Measurements from ENCODE around the gene TIMM17B. TPM values are rescaled to one million over a fixed set of nuclear protein-coding genes. Genes with fewer than 3 reads are reported as not detected.

The TIMM17B gene
- total RNA-seq, 2 experiments from 2014 or later = 40.0 to 40.3 TPM

DNA sequence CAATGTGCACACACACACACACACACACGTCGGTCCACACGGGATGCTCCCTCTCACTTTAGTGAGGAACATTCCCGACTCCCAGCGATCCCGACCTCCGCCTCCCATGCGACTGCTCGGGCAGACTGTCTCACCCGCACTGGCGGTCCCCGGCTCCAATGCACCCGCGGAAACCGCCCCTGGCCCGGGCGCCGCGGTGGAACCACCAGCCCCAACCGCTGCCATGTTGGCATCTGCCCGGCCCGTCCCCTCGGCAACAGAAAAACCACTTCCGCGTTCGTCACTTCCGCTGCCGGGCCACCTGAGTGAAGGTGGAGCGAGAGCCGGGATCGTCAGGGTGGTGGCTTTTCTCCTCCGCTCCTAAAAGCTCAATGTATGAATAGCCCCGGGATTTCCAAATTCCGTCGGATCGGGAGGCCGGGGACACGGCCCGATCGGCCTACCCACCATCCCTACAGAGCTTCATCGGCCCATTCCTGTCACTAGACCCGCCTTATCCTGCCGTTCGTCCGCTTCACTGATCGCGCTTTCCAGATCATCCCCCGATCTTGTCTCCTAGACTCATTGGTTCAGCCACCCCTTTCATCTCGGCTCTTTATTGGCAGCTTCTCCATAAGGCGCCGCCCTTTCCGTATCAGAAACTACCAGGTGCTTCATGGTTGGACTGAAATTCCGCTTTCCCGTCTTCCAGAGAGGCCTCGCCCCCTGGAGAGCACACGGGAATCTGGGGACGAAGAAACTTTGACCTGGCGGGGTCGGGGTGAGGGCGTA lies 14.0 kb upstream of the TIMM17B start, which contains the start of gene SLC35A2:
SLC35A2 (minus strand) TSS at position 235 of the 771 bp plus-strand sequence; CDS start at position 225, 10 bp downstream.
- peak within 1 kb of the TSS; percentile 88 for H3K4me3 Mint-ChIP-seq
- Histone ChIP-seq H3K9me3 (ENCODE audit: control insufficient read depth in 1 of 2, insufficient read depth in 1 of 2, low read length in 2 of 2) (no peaks in the 10 kb centered on the region), H3K4me1 (ENCODE audit: insufficient read depth, low read length) (peaks cover 61% of the 10 kb centered on the region), H3K27me3 (ENCODE audit: control insufficient read depth in 1 of 2, insufficient read depth in 2 of 2, low read length in 2 of 2) (no peaks in the 10 kb centered on the region), H3K4me3 (ENCODE audit: low read length) (peak within 1 kb of the TSS; percentile 75), H3K27ac (ENCODE audit: low read depth in 1 of 2, low read length in 2 of 2) (peak within 1 kb of the TSS; percentile 79 to 86), H3K36me3 (ENCODE audit: insufficient read depth, low read length) (peaks cover 50% of the 10 kb centered on the region)
- ChIA-PET CTCF (interaction anchor here (1.0 to 1.6 kb wide), 3 partner anchors 20 to 263 kb away, joined by 3 to 11 read pairs (median 8); no protein-coding TSS in a partner anchor), POLR2A (interaction anchor here (0.6 to 4.7 kb wide), 18 partner anchors 8 to 263 kb away, joined by 3 to 97 read pairs (median 7); partner anchors contain the start of genes GRIPAP1, OTUD5, PQBP1 and TIMM17B)
- intact Hi-C loops (cut with DNase I, micrococcal nuclease) = loop anchor here (2.0 to 10.0 kb wide), 5 partner anchors 15 to 1257 kb away; partner anchors contain the start of genes ELK1 (in 1 of the 2), PQBP1 (in 1 of the 2), TIMM17B (in 1 of the 2) and UXT (in 1 of the 2)
- no peaks in the 10 kb centered on the region for H3K9me3 Mint-ChIP-seq
- DNase-seq (peak; percentile 83 to 93 (median 86)), ATAC-seq (ENCODE audit: poor library complexity) (peak; percentile 74)
- H3K36me3 Mint-ChIP-seq (ENCODE audit: low read depth) = peaks cover 66% of the 10 kb centered on the region
- H3K27me3 Mint-ChIP-seq = peaks cover 5% of the 10 kb centered on the region
- peak within 1 kb of the TSS; percentile 94 for H3K27ac Mint-ChIP-seq
- H3K4me1 Mint-ChIP-seq (ENCODE audit: low read depth) = peaks cover 50% of the 10 kb centered on the region
- TF ChIP-seq CTCF (IDR thresholded peaks at IDR 0.05) = no peak

- peaks cover 5% of the 10 kb centered on the region for H3K27me3 Mint-ChIP-seq
- no peak for TF ChIP-seq CTCF (IDR thresholded peaks at IDR 0.05)
- H3K9me3 Mint-ChIP-seq = no peaks in the 10 kb centered on the region
- DNase-seq (no peak), ATAC-seq (ENCODE audit: poor library complexity) (peak; percentile 14)
- POLR2A ChIA-PET = interaction anchor here (0.6 to 4.7 kb wide), 15 partner anchors 8 to 263 kb away, joined by 3 to 97 read pairs (median 8); partner anchors contain the start of genes OTUD5, PQBP1, TIMM17B and WAS
- CTCF ChIA-PET = interaction anchor here (1.5 kb wide), 1 partner anchor 26 kb away, joined by 8 read pairs; no protein-coding TSS in a partner anchor
- no peaks in the 10 kb centered on the region for H3K27me3 ChIP-seq (ENCODE audit: control insufficient read depth in 1 of 2, insufficient read depth in 2 of 2, low read length in 2 of 2)
- H3K4me1 Mint-ChIP-seq (ENCODE audit: low read depth) = peaks cover 50% of the 10 kb centered on the region
- peak overlapping the region; percentile 94 for H3K27ac Mint-ChIP-seq
- peaks cover 49% of the 10 kb centered on the region for H3K36me3 ChIP-seq (ENCODE audit: insufficient read depth, low read length)
- H3K36me3 Mint-ChIP-seq (ENCODE audit: low read depth) = peaks cover 60% of the 10 kb centered on the region
- peak overlapping the region; percentile 79 to 86 for H3K27ac ChIP-seq (ENCODE audit: low read depth in 1 of 2, low read length in 2 of 2)
- H3K4me3 Mint-ChIP-seq = peak overlapping the region; percentile 88
- H3K4me3 ChIP-seq (ENCODE audit: low read length) = peak overlapping the region; percentile 75
- H3K4me1 ChIP-seq (ENCODE audit: insufficient read depth, low read length) = peaks cover 56% of the 10 kb centered on the region
- intact Hi-C loops (cut with DNase I, micrococcal nuclease) = loop anchor here (2.0 to 10.0 kb wide), 5 partner anchors 14 to 1256 kb away; partner anchors contain the start of genes ELK1 (in 1 of the 2), PQBP1 (in 1 of the 2), TIMM17B (in 1 of the 2) and UXT (in 1 of the 2)
- H3K9me3 ChIP-seq (ENCODE audit: control insufficient read depth in 1 of 2, insufficient read depth in 1 of 2, low read length in 2 of 2) = no peaks in the 10 kb centered on the region
Measured at GRCh38 chrX:48910926-48911411, 13.4 kb upstream of the TIMM17B start.

- intact Hi-C loops (cut with DNase I, micrococcal nuclease) = loop anchor here (2.0 to 10.0 kb wide), 5 partner anchors 13 to 1255 kb away; partner anchors contain the start of genes ELK1 (in 1 of the 2), PQBP1 (in 1 of the 2), TIMM17B (in 1 of the 2) and UXT (in 1 of the 2)
- CTCF ChIA-PET = no interaction called here
- H3K27me3 Mint-ChIP-seq = peaks cover 5% of the 10 kb centered on the region
- H3K4me1 ChIP-seq (ENCODE audit: insufficient read depth, low read length) = peaks cover 45% of the 10 kb centered on the region
- H3K4me1 Mint-ChIP-seq (ENCODE audit: low read depth) = peaks cover 43% of the 10 kb centered on the region
- DNase-seq (peak in 1 of 14 experiments; percentile 24), ATAC-seq (ENCODE audit: poor library complexity) (no peak)
- no peak overlapping the region for H3K27ac ChIP-seq (ENCODE audit: low read depth in 1 of 2, low read length in 2 of 2)
- peak overlapping the region; percentile 88 for H3K4me3 Mint-ChIP-seq
- H3K9me3 Mint-ChIP-seq = no peaks in the 10 kb centered on the region
- TF ChIP-seq CTCF (IDR thresholded peaks at IDR 0.05) = no peak
- POLR2A ChIA-PET = interaction anchor here (1.1 to 4.7 kb wide), 3 partner anchors 12 to 44 kb away, joined by 3 to 97 read pairs (median 9); partner anchors contain the start of genes PQBP1 and TIMM17B
- no peaks in the 10 kb centered on the region for H3K27me3 ChIP-seq (ENCODE audit: control insufficient read depth in 1 of 2, insufficient read depth in 2 of 2, low read length in 2 of 2)
- H3K36me3 Mint-ChIP-seq (ENCODE audit: low read depth) = peaks cover 48% of the 10 kb centered on the region
- no peaks in the 10 kb centered on the region for H3K9me3 ChIP-seq (ENCODE audit: control insufficient read depth in 1 of 2, insufficient read depth in 1 of 2, low read length in 2 of 2)
- no peak overlapping the region for H3K4me3 ChIP-seq (ENCODE audit: low read length)
- peak overlapping the region; percentile 94 for H3K27ac Mint-ChIP-seq
- peaks cover 43% of the 10 kb centered on the region for H3K36me3 ChIP-seq (ENCODE audit: insufficient read depth, low read length)
Measured at GRCh38 chrX:48909703-48910294, 12.2 kb upstream of the TIMM17B start.
